Glomerular endothelial cell (primary cell): ENCODE data around the gene TSPY2. TPM values are rescaled to one million over a fixed set of nuclear protein-coding genes. Genes with fewer than 3 reads are reported as not detected.
"Not testable (repeated sequence)": the region's sequence is repeated elsewhere in the genome, so short reads cannot be mapped to it uniquely, and the experiment has no call there.

ENCODE experiments used
- DNase-seq: peaks from one replicate; pipeline ENCODE4 v3.0.0-alpha.2; 2011; ENCODE audit warnings: low read depth, low spot score; ENCODE audit errors: extremely low read depth
- total RNA-seq: library from RNA; depleted of rRNA; stranded (reverse); fragments of >200 nt; gene quantifications from 2 replicates; pipeline ENCODE4 v1.2.3, GENCODE V29; 2015

The TSPY2 gene, protein sequence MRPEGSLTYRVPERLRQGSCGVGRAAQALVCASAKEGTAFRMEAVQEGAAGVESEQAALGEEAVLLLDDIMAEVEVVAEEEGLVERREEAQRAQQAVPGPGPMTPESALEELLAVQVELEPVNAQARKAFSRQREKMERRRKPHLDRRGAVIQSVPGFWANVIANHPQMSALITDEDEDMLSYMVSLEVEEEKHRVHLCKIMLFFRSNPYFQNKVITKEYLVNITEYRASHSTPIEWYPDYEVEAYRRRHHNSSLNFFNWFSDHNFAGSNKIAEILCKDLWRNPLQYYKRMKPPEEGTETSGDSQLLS
- not detected in 2 replicates for total RNA-seq

DNA sequence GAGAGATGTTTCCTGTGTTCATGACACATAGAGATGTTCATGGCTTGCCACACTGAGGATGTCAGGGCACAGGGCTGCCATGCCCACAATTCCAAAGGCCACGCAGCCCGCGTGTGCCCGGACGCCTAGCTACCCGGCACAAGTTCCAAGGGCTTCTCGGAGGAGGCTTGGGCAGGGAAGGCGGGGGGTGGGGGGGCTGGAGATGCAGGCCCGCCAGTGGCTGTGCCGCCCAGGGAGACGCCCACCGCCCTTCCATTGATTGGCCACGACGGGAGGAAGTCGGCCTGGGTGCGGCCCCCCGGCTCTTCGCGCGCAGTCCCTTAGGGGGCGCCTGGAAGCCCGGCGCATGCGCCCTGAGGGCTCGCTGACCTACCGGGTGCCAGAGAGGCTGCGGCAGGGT lies at the start of gene TSPY2:
TSPY2 (plus strand) TSS at position 301 of the 400 bp plus-strand sequence; CDS start at position 347, 46 bp downstream.
- not testable (repeated sequence) for DNase-seq

DNA sequence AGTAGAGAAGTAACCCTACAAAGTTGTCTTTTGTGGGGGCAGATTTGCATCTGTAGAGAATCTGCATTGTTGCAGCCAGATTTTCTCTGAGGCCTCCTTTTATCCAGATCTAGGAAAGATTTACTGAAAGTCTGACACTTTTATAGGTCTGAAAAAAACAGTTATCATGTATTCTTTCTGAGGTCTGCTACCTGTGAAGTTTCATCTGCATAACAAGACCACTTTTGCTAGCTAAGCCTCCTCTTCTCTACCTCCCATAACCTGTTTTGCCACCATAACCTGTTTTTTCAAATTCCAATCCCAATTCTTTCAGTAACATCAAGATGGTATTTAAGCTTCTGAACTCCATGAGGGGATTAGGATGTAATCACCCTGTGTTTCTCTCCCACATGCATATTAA lies 36.5 kb upstream of the TSPY2 start:
- DNase-seq = not testable (repeated sequence)

DNA sequence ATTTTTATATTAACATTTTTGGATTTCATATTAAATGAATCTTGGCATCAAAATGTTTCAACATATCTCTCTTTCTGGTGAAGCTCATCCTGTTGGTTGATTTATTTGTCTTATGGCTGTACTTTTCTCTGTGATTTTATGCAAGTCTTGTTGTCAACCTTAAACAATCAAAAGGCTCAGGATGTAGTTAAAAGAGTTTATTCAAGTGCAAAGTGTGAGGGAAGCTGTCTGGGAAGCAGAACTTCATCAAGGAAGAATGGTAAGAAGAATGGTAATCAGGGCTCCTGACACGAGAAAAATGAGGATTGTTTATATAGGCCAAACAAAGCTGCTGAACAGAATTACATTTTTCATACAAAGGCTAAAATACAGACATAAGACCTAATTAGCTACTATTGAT lies 29.0 kb upstream of the TSPY2 start:
- DNase-seq = not testable (repeated sequence)

DNA sequence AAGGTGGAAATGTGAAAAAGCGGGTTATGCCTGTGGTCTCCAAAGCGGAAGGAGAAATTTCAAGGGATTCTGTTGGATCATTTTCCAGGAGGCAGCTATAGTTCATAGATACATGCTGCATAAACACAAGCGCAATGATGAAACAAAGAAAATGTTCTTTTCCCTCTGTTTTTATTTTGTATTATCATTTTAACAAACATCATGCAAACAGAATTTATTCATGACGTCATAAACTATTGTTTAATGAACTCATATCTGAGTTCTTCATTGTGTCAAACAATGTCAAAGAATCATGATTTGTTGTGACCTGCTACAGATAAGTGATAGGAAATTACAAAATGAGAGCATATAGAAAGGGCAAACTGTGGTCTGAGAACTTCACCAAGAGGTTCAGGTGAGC lies 23.8 kb downstream of the TSPY2 start:
- not testable (repeated sequence) for DNase-seq
